ENCODE measurements around the gene MOSMO. TPM values are rescaled to one million over a fixed set of nuclear protein-coding genes. Genes with fewer than 3 reads are reported as not detected.

The MOSMO gene
- total and polyA plus RNA-seq, 10 of the 15 experiments (the other 5 are each of a cell fraction or from before 2014, with no cell fraction given), result 1.7 to 26.7 (median 12.2) TPM

- H3K9me3 ChIP-seq (replicated peaks; ENCODE audit: control insufficient read depth, insufficient read depth, low read length), result no peaks in the 10 kb centered on the region
- H4K20me1 ChIP-seq (ENCODE audit: control insufficient read depth, insufficient read depth), result no peaks in the 10 kb centered on the region
- FAIRE-seq, result no peak
- intact Hi-C loops (cut with micrococcal nuclease; ENCODE audit: unreplicated experiment), result no loop called here
- SMC1A ChIA-PET (ENCODE audit: uncharacterized antibody, unreplicated experiment), result interaction anchor here (0.6 kb wide), 1 partner anchor 11 kb away, joined by 3 read pairs; no protein-coding TSS in a partner anchor
- RAD21 ChIA-PET (ENCODE audit: unreplicated experiment), result no interaction called here
- H3K4me2 ChIP-seq (ENCODE audit: control insufficient read depth, insufficient read depth), result no peak overlapping the region
- BruUV-seq (replicated peaks), result no TSS peak
- 96% methylated on average over 2 of the region's 2 CpGs for WGBS (ENCODE audit: insufficient coverage, insufficient replicate concordance, low lambda C conversion rate, missing lambda C conversion rate)
- H3K9ac ChIP-seq (ENCODE audit: control insufficient read depth, insufficient read depth, low read length), result no peak overlapping the region
- no peaks in the 10 kb centered on the region for H3K27me3 ChIP-seq (replicated peaks in 1 of 2; ENCODE audit: control insufficient read depth in 2 of 2, insufficient read depth in 2 of 2, low read length in 1 of 2)
- H3K4me1 ChIP-seq (ENCODE audit: control insufficient read depth, insufficient read depth, low read length), result no peaks in the 10 kb centered on the region
- POLR2A ChIA-PET, result no interaction called here
- CTCF ChIA-PET, result interaction anchor here (1.4 kb wide), 1 partner anchor 90 kb away, joined by 4 read pairs; no protein-coding TSS in a partner anchor
- DNase-seq (ENCODE audit: low read depth, low spot score), result no peak
- H3K27ac ChIP-seq (ENCODE audit: control insufficient read depth, insufficient read depth), result no peak overlapping the region
- no peak overlapping the region for H2AFZ ChIP-seq (ENCODE audit: control insufficient read depth, low read depth, low read length)
- H3K79me2 ChIP-seq (ENCODE audit: control insufficient read depth, insufficient read depth, low read length), result no peaks in the 10 kb centered on the region
- no peak for TF ChIP-seq CREM (IDR thresholded peaks at IDR 0.05; ENCODE audit: low read depth)
- no peak for TF ChIP-seq STAT1 (conservative IDR thresholded peaks at IDR 0.05)
- no peak for TF ChIP-seq ZNF217 (IDR thresholded peaks at IDR 0.05)
- TF ChIP-seq, protein P1, sequence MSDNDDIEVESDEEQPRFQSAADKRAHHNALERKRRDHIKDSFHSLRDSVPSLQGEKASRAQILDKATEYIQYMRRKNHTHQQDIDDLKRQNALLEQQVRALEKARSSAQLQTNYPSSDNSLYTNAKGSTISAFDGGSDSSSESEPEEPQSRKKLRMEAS (IDR thresholded peaks at IDR 0.05; ENCODE audit: low read depth, low read length), result no peak
- no peak for TF ChIP-seq JUND (IDR thresholded peaks at IDR 0.05; ENCODE audit: low read depth, low read length)
- TF ChIP-seq NR2F1 (conservative IDR thresholded peaks at IDR 0.05), result no peak
- no peak for TF ChIP-seq ZNF207 (IDR thresholded peaks at IDR 0.05; ENCODE audit: borderline replicate concordance)
- no peak for TF ChIP-seq TARDBP (IDR thresholded peaks at IDR 0.05; ENCODE audit: borderline replicate concordance)
- TF ChIP-seq ETV6 (conservative IDR thresholded peaks at IDR 0.05 in 1 of 2, IDR thresholded peaks at IDR 0.05 in 1 of 2; ENCODE audit: borderline replicate concordance in 1 of 2, low read depth in 1 of 2), result no peak
- TF ChIP-seq, protein P2, sequence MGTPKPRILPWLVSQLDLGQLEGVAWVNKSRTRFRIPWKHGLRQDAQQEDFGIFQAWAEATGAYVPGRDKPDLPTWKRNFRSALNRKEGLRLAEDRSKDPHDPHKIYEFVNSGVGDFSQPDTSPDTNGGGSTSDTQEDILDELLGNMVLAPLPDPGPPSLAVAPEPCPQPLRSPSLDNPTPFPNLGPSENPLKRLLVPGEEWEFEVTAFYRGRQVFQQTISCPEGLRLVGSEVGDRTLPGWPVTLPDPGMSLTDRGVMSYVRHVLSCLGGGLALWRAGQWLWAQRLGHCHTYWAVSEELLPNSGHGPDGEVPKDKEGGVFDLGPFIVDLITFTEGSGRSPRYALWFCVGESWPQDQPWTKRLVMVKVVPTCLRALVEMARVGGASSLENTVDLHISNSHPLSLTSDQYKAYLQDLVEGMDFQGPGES (IDR thresholded peaks at IDR 0.05), result no peak
- TF ChIP-seq ZSCAN29 (IDR thresholded peaks at IDR 0.05), result no peak
- in situ Hi-C loops (cut with MboI), result no loop called here
- H3K36me3 ChIP-seq (ENCODE audit: control insufficient read depth in 2 of 2, insufficient read depth in 2 of 2, low read length in 1 of 2), result peaks cover under 1 to 23% of the 10 kb centered on the region in 2 experiments
- no peak overlapping the region for H3K4me3 ChIP-seq
- no peak for ATAC-seq
Measured at GRCh38 chr16:21987498-21987897, 20.4 kb upstream of the MOSMO start.
